ENCODE results near the gene CHAMP1.
"Not testable (repeated sequence)": the region's sequence is repeated elsewhere in the genome, so short reads cannot be mapped to it uniquely, and the experiment has no call there.

CHAMP1 gene

DNA sequence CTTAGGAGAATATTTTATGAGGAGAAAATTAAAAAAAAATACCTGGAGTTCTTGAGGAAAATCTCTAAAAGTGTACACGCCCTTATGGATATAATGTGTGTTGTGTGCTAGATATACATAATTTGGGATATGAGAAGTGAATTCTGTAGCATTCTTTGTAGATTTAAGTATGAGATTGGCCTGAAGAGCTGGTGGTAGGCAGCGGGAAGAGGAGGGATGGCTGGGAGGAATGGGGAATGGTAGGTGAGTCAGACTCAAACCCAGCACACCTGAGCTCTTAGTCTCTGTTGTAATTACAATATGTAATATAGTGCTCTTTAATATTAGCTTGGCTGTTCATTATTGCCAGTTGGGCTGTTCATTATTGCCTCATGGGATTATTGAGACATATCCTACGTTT, 7.0 kb downstream of the CHAMP1 start:
- Histone ChIP-seq H3K27me3 (ENCODE audit: control insufficient read depth, insufficient read depth, low read length) (no peaks in the 10 kb centered on the region), H3K4me1 (ENCODE audit: control insufficient read depth, insufficient read depth, low read length) (no peaks in the 10 kb centered on the region), H3K9ac (ENCODE audit: low read depth, low read length) (no peak overlapping the region), H3K9me3 (ENCODE audit: control insufficient read depth, insufficient read depth, low read length) (no peaks in the 10 kb centered on the region), H3K4me3 (ENCODE audit: low read depth, low read length) (no peak overlapping the region), H3K36me3 (ENCODE audit: control insufficient read depth, insufficient read depth, low read length) (peaks cover 28% of the 10 kb centered on the region)

DNA sequence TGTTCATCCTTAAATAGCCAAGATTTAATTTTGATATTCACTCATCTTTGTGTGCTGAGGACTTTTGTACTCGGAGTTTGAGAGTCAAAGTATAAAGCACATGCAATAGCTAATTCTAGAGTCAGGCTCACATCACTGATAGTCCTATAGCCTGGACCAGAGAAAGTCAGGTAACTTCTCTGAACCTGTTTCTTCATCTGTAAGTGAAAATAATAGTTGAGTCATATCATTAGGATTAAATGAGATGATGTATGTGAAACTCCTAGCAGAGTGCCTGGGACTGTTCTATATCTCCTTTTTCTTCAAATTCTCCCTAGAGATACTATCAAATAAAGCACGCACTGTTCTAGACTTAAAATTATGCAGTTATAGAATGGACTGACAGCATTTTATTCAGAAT, 9.0 kb downstream of the CHAMP1 start:
- H3K4me3 ChIP-seq (ENCODE audit: low read depth, low read length) = no peak overlapping the region
- no peak overlapping the region for H3K9ac ChIP-seq (ENCODE audit: low read depth, low read length)
- H3K4me1 ChIP-seq (ENCODE audit: control insufficient read depth, insufficient read depth, low read length) = peaks cover 2% of the 10 kb centered on the region
- H3K9me3 ChIP-seq (ENCODE audit: control insufficient read depth, insufficient read depth, low read length) = no peaks in the 10 kb centered on the region
- H3K27me3 ChIP-seq (ENCODE audit: control insufficient read depth, insufficient read depth, low read length) = no peaks in the 10 kb centered on the region
- H3K36me3 ChIP-seq (ENCODE audit: control insufficient read depth, insufficient read depth, low read length) = peaks cover 30% of the 10 kb centered on the region

GRCh38 chr13:114324334-114324733, 10.0 kb downstream of the CHAMP1 start:
- no peak overlapping the region for H3K9ac ChIP-seq (ENCODE audit: low read depth, low read length)
- no peaks in the 10 kb centered on the region for H3K9me3 ChIP-seq (ENCODE audit: control insufficient read depth, insufficient read depth, low read length)
- H3K36me3 ChIP-seq (ENCODE audit: control insufficient read depth, insufficient read depth, low read length) = peaks cover 30% of the 10 kb centered on the region
- H3K27me3 ChIP-seq (ENCODE audit: control insufficient read depth, insufficient read depth, low read length) = no peaks in the 10 kb centered on the region
- H3K4me3 ChIP-seq (ENCODE audit: low read depth, low read length) = no peak overlapping the region
- peaks cover 2% of the 10 kb centered on the region for H3K4me1 ChIP-seq (ENCODE audit: control insufficient read depth, insufficient read depth, low read length)

DNA sequence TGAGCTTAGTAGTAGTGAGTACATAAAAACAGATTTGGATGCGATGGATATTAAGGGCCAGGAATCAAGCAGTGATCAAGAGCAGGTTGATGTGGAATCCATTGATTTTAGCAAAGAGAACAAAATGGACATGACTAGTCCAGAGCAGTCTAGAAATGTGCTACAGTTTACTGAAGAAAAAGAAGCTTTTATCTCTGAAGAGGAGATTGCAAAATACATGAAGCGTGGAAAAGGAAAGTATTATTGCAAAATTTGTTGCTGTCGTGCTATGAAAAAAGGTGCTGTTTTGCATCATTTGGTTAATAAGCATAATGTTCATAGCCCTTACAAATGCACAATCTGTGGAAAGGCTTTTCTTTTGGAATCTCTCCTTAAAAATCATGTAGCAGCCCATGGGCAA, 11.4 kb downstream of the CHAMP1 start:
- Histone ChIP-seq H3K4me3 (ENCODE audit: low read depth, low read length) (no peak overlapping the region), H3K9me3 (ENCODE audit: control insufficient read depth, insufficient read depth, low read length) (no peaks in the 10 kb centered on the region), H3K4me1 (ENCODE audit: control insufficient read depth, insufficient read depth, low read length) (peaks cover 2% of the 10 kb centered on the region), H3K27me3 (ENCODE audit: control insufficient read depth, insufficient read depth, low read length) (no peaks in the 10 kb centered on the region), H3K36me3 (ENCODE audit: control insufficient read depth, insufficient read depth, low read length) (peaks cover 25% of the 10 kb centered on the region), H3K9ac (ENCODE audit: low read depth, low read length) (no peak overlapping the region)

GRCh38 chr13:114328034-114328433, 13.7 kb downstream of the CHAMP1 start:
- no peak overlapping the region for H3K9ac ChIP-seq (ENCODE audit: low read depth, low read length)
- H3K9me3 ChIP-seq (ENCODE audit: control insufficient read depth, insufficient read depth, low read length) = no peaks in the 10 kb centered on the region
- H3K4me1 ChIP-seq (ENCODE audit: control insufficient read depth, insufficient read depth, low read length) = peaks cover 2% of the 10 kb centered on the region
- H3K36me3 ChIP-seq (ENCODE audit: control insufficient read depth, insufficient read depth, low read length) = peaks cover 17% of the 10 kb centered on the region
- no peaks in the 10 kb centered on the region for H3K27me3 ChIP-seq (ENCODE audit: control insufficient read depth, insufficient read depth, low read length)
- H3K4me3 ChIP-seq (ENCODE audit: low read depth, low read length) = no peak overlapping the region

GRCh38 chr13:114328595-114328994, 14.3 kb downstream of the CHAMP1 start:
- Histone ChIP-seq H3K9ac (ENCODE audit: low read depth, low read length) (no peak overlapping the region), H3K27me3 (ENCODE audit: control insufficient read depth, insufficient read depth, low read length) (no peaks in the 10 kb centered on the region), H3K36me3 (ENCODE audit: control insufficient read depth, insufficient read depth, low read length) (peaks cover 14% of the 10 kb centered on the region), H3K9me3 (ENCODE audit: control insufficient read depth, insufficient read depth, low read length) (no peaks in the 10 kb centered on the region), H3K4me1 (ENCODE audit: control insufficient read depth, insufficient read depth, low read length) (peaks cover 2% of the 10 kb centered on the region), H3K4me3 (ENCODE audit: low read depth, low read length) (no peak overlapping the region)

GRCh38 chr13:114330086-114330485, 15.8 kb downstream of the CHAMP1 start:
- Histone ChIP-seq H3K9me3 (ENCODE audit: control insufficient read depth, insufficient read depth, low read length) (no peaks in the 10 kb centered on the region), H3K9ac (ENCODE audit: low read depth, low read length) (no peak overlapping the region), H3K4me1 (ENCODE audit: control insufficient read depth, insufficient read depth, low read length) (peaks cover 4% of the 10 kb centered on the region), H3K27me3 (ENCODE audit: control insufficient read depth, insufficient read depth, low read length) (no peaks in the 10 kb centered on the region), H3K4me3 (ENCODE audit: low read depth, low read length) (no peak overlapping the region), H3K36me3 (ENCODE audit: control insufficient read depth, insufficient read depth, low read length) (peaks cover 3% of the 10 kb centered on the region)

DNA sequence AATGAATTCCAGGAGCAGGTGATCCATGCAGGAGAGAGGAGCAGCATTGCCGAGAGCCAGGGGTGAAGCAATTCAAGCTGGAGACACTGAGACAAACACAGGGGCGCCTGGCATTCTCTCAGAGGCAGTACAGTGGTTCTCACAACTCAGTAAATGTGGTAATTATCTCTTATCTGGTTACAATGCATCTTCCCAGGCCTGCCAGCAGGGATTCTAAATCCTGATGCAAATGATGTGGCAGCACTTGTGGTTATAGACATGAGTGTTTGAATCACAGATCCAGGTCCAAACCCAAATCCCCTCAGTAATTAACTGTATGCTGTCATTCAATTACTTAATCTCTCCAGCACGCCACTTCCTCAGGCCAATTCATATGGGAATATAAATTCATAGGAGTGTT, 19.6 kb downstream of the CHAMP1 start:
- H3K4me3 ChIP-seq (ENCODE audit: low read depth, low read length); H3K27me3 ChIP-seq (ENCODE audit: control insufficient read depth, insufficient read depth, low read length); H3K4me1 ChIP-seq (ENCODE audit: control insufficient read depth, insufficient read depth, low read length); H3K9me3 ChIP-seq (ENCODE audit: control insufficient read depth, insufficient read depth, low read length); H3K36me3 ChIP-seq (ENCODE audit: control insufficient read depth, insufficient read depth, low read length); H3K9ac ChIP-seq (ENCODE audit: low read depth, low read length): not testable (repeated sequence)

DNA sequence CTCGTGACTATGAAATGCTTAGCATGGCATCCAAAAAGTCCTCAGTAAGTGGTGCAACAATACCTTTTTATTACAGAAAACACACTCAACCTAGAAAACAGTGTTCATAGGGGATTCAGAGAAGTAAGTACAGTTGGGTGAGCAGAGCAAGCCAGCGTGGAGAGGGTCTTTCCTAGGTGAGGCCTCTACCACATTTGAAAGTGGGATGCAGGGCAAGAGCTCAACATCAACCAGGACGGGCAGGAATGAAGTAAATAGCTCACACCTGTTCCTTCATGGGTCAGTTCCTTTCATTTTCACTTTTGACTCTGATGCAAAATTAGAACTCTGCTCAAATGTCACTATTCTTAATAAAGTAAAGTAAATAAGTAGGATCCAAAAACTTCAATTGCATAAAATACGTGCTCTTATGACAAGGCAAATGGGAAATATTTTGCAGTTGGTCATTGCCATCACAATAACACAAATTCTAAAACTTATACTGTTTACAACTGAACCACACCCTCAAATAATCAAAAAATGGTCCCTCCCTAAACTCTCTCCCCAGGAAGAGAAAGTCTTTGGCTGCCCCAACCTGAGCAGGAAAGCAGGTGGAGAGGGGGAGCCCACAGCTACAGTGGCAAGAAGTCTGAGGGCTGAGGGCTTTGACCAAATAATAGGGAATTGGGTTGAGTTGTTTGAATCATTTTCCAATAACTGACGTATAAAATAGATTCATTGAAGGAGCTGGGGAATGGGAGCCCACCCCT, 20.2 kb downstream of the CHAMP1 start:
- Histone ChIP-seq H3K4me1 (ENCODE audit: control insufficient read depth, insufficient read depth, low read length) (peaks cover 2% of the 10 kb centered on the region), H3K27me3 (ENCODE audit: control insufficient read depth, insufficient read depth, low read length) (no peaks in the 10 kb centered on the region), H3K4me3 (ENCODE audit: low read depth, low read length) (no peak overlapping the region), H3K36me3 (ENCODE audit: control insufficient read depth, insufficient read depth, low read length) (no peaks in the 10 kb centered on the region), H3K9ac (ENCODE audit: low read depth, low read length) (no peak overlapping the region), H3K9me3 (ENCODE audit: control insufficient read depth, insufficient read depth, low read length) (no peaks in the 10 kb centered on the region)

DNA sequence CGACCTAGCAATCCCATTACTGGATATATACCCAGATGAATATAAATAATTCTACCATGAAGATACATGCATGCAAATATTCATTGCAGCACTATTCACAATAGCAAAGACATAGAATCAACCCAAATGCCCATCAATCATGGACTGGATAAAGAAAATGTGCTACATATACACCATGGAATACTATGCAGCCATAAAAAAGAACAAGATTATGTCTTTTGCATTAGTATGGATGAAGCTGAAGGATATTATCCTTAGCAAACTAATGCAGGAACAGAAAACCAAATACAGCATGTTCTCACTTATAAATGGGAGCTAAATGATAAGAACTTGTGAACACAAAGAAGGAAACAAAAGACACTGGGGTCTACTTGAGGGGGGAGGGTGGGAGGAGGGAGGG, 22.2 kb downstream of the CHAMP1 start:
- H3K4me3 ChIP-seq (ENCODE audit: low read depth, low read length); H3K27me3 ChIP-seq (ENCODE audit: control insufficient read depth, insufficient read depth, low read length); H3K9me3 ChIP-seq (ENCODE audit: control insufficient read depth, insufficient read depth, low read length); H3K36me3 ChIP-seq (ENCODE audit: control insufficient read depth, insufficient read depth, low read length); H3K4me1 ChIP-seq (ENCODE audit: control insufficient read depth, insufficient read depth, low read length); H3K9ac ChIP-seq (ENCODE audit: low read depth, low read length): not testable (repeated sequence)

- no peak overlapping the region for H3K4me3 ChIP-seq (ENCODE audit: low read depth, low read length)
- H3K36me3 ChIP-seq (ENCODE audit: control insufficient read depth, insufficient read depth, low read length) = no peaks in the 10 kb centered on the region
- no peaks in the 10 kb centered on the region for H3K9me3 ChIP-seq (ENCODE audit: control insufficient read depth, insufficient read depth, low read length)
- H3K4me1 ChIP-seq (ENCODE audit: control insufficient read depth, insufficient read depth, low read length) = no peaks in the 10 kb centered on the region
- H3K9ac ChIP-seq (ENCODE audit: low read depth, low read length) = no peak overlapping the region
- H3K27me3 ChIP-seq (ENCODE audit: control insufficient read depth, insufficient read depth, low read length) = no peaks in the 10 kb centered on the region
Measured at GRCh38 chr13:114338959-114339358, 24.7 kb downstream of the CHAMP1 start.

GRCh38 chr13:114339857-114340534, 25.7 kb downstream of the CHAMP1 start:
- Histone ChIP-seq H3K4me1 (ENCODE audit: control insufficient read depth, insufficient read depth, low read length) (no peaks in the 10 kb centered on the region), H3K9ac (ENCODE audit: low read depth, low read length) (no peak overlapping the region), H3K9me3 (ENCODE audit: control insufficient read depth, insufficient read depth, low read length) (no peaks in the 10 kb centered on the region), H3K27me3 (ENCODE audit: control insufficient read depth, insufficient read depth, low read length) (no peaks in the 10 kb centered on the region), H3K4me3 (ENCODE audit: low read depth, low read length) (no peak overlapping the region), H3K36me3 (ENCODE audit: control insufficient read depth, insufficient read depth, low read length) (no peaks in the 10 kb centered on the region)

Data from iPS-15b (cell line).